GM21825 (cell line): ENCODE data around the gene ALMS1.
"Not testable (repeated sequence)": the region's sequence is repeated elsewhere in the genome, so short reads cannot be mapped to it uniquely, and the experiment has no call there.

ENCODE experiments used
- ATAC-seq: cut with Tn5 transposase; IDR thresholded peaks from one replicate; pipeline ENCODE4 v1.9.1; 2021; ENCODE audit warnings: mild to moderate bottlenecking, moderate library complexity; ENCODE audit not compliant: unreplicated experiment

Gene ALMS1

DNA sequence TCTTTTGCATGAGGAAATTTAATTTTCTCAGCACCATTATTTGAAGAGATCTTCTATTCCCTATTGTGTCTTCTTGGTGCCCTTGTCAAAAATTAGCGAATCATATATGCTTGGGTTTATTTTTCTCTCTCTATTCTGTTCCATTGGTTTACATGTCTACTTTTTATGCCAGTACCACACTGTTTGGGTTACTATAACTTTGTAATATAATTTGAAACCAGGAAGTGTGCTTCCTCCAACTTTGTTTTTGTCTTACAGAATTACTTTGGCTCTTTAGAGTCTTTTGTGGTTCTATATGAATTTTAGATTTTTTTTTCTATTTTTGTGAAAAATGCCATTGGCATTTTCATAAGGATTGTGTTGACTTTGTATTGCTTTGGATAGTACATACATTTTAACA is 17.6 kb downstream of the ALMS1 start:
- ATAC-seq, result no peak

- no peak for ATAC-seq
These were observed 18.8 kb downstream of the ALMS1 start for GRCh38 chr2:73404409-73404808.

GRCh38 chr2:73406996-73407395 is 21.4 kb downstream of the ALMS1 start:
- no peak for ATAC-seq

- peak; percentile 84 for ATAC-seq
These were observed 22.6 kb downstream of the ALMS1 start for GRCh38 chr2:73408198-73408597.

GRCh38 chr2:73414696-73415095 is 29.1 kb downstream of the ALMS1 start:
- no peak for ATAC-seq

GRCh38 chr2:73415906-73416305 is 30.3 kb downstream of the ALMS1 start:
- ATAC-seq, result no peak

- no peak for ATAC-seq
These were observed 32.7 kb downstream of the ALMS1 start for GRCh38 chr2:73418343-73418742.

DNA sequence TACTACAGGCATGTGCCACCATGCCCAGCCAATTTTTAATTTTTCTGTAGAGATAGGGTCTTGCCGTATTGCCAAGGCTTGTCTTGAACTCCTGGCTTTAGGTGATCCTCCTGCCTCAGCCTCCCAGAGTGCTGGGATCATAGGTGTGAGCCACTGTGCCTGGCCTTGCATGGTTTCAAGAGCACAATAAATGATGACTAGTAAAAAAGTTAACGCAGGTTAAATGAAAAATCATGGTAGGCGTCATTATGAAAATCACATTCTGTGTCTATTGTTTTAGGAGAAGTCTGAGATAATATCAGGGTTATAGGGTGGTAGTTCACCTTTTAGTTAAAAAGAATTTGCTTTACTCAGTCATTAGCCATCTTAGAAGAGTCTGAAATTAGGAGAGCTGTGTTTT is 38.3 kb downstream of the ALMS1 start:
- no peak for ATAC-seq

DNA sequence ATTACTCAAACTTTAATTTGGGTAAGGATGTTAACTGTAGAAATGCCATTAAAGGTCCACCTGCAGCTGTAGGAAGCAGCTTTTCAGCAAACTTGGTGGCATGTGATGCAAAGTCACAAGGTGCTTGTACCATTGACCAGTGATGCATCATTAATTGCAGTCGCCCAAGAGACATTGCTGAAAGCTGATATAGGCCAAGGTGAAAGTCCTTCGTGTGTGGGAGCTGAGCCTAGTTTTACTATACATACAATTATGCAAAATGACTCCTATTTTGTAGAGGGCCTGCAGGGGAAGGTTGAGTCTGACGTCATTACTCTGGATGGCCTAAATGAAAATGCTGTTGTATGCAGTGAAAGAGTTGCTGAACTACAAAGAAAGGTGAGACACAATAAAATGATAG is 40.5 kb downstream of the ALMS1 start:
- ATAC-seq, result no peak

DNA sequence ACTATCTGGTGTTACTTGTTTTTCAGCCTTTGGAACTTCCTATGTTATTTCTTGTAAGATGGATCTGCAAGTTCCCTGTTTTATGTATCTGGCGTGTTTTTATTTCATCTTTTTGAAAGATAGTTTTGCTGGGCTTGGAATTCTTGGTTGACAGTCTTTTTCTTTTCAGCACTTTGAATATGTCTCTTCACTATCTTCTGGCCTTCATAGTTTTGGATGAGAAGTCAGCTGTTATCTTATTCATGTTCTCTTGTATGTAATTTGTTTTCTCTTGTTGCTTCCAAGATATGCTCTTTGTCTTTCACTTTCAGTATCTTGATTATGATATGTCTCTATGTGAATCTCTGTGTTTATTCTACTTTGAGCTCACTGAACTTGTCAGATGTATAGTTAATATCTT is 50.4 kb downstream of the ALMS1 start:
- no peak for ATAC-seq

DNA sequence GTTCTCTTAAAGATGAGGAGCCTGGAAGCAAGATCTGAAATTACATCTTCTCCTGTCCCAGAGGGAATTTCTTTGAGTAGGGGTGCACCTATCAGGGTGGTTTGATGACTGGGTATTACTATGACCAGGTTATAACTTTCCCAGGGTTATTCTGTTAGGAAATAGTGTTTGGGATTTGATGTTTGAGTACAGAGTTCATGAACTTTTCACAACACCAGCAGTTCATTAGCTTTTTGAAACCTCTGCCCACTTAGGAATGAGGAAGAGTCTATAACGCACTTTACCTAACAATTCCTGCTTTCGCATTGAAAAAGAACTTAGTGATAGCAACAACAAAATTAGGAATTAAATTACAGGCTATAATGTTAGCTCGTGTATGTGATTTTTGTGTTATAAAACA is 58.6 kb downstream of the ALMS1 start:
- no peak for ATAC-seq

DNA sequence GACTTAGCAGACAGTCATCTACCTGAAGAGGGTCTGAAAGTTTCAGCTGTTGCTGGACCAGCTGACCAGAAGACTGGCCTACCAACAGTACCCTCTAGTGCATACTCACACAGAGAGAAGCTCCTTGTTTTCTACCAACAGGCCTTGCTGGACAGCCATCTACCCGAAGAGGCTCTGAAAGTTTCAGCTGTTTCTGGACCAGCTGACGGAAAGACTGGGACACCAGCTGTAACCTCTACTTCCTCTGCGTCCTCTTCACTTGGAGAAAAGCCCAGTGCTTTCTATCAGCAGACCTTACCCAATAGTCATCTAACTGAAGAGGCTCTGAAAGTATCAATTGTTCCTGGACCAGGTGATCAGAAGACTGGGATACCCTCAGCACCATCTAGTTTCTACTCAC is 63.2 kb downstream of the ALMS1 start:
- ATAC-seq, result no peak

GRCh38 chr2:73449404-73449803 is 63.8 kb downstream of the ALMS1 start:
- no peak for ATAC-seq

DNA sequence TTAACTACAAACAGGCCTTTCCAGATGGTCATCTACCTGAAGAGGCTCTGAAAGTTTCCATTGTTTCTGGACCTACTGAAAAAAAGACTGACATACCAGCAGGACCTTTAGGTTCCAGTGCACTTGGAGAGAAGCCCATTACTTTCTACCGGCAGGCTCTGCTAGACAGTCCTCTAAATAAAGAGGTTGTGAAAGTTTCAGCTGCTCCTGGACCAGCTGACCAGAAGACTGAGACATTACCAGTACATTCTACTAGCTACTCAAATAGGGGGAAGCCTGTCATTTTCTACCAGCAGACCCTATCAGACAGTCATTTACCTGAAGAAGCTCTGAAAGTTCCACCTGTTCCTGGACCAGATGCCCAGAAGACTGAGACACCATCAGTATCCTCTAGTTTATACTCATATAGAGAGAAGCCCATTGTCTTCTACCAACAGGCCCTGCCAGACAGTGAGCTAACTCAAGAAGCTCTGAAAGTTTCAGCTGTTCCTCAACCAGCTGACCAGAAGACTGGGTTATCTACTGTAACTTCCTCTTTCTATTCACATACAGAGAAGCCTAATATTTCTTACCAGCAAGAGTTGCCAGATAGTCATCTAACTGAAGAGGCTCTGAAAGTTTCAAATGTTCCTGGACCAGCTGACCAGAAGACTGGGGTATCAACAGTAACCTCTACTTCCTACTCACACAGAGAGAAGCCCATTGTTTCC is 65.8 kb downstream of the ALMS1 start:
- peak; percentile 93 for ATAC-seq

DNA sequence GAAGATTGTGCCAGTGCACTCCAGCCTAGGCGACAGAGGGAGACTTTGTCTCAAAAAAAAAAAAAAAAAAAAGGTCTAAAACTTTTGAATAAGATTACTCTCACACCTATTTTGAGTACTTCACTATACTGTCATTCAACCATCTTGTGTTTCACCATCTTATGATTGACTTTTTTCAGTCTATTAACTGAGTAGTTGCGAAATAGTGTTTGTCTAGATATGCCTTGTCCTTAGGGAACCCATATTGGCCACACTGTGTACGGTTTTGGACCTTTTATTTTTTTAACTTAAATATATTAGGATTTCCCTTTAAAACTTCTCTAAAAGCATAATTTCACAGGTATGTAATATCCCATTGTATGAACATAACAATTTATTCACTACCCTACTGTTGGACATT is 72.3 kb downstream of the ALMS1 start:
- no peak for ATAC-seq

- ATAC-seq, result not testable (repeated sequence)
These were observed 76.8 kb downstream of the ALMS1 start for GRCh38 chr2:73462388-73462787.

GRCh38 chr2:73468376-73468775 is 82.7 kb downstream of the ALMS1 start:
- ATAC-seq, result no peak

DNA sequence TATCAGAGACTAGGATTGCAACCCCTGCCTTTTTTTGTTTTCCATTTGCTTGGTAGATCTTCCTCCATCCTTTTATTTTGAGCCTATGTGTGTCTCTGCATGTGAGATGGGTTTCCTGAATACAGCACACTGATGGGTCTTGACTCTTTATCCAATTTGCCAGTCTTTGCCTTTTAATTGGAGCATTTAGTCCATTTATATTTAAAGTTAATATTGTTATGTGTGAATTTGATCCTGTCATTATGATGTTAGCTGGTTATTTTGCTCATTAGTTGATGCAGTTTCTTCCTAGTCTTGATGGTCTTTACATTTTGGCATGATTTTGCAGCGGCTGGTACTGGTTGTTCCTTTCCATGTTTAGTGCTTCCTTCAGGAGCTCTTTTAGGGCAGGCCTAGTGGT is 98.2 kb downstream of the ALMS1 start:
- not testable (repeated sequence) for ATAC-seq

DNA sequence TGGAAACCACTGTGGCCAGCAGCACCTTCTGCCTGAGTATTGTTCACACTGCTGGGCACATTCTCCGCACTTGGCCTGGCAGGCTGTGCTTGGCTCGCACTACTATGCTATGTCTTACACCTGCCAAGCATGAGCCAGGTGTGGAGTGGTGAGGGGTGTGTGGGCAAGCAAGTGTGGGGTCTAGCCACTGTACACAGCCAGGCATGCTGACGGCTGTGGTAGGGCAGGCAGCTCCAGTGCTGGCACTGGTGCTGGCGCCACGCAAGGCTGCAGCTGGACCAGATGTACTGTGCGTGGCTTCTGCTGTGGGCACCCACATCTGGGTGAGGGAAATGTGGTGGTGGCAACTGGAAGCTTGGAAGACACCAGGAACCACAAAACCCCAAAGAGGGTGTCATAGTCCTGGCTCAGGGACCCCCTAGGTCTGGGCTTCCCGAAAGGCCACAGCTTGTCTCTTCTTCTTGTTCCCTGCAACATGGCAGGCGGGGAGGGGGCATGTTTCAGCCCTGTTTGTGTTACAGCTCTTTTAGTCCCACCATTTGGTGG is 101.5 kb downstream of the ALMS1 start:
- ATAC-seq, result no peak

GRCh38 chr2:73488079-73488478 is 102.4 kb downstream of the ALMS1 start:
- no peak for ATAC-seq

- no peak for ATAC-seq
These were observed 103.4 kb downstream of the ALMS1 start for GRCh38 chr2:73489053-73489452.

GRCh38 chr2:73494031-73494430 is 108.4 kb downstream of the ALMS1 start:
- no peak for ATAC-seq

DNA sequence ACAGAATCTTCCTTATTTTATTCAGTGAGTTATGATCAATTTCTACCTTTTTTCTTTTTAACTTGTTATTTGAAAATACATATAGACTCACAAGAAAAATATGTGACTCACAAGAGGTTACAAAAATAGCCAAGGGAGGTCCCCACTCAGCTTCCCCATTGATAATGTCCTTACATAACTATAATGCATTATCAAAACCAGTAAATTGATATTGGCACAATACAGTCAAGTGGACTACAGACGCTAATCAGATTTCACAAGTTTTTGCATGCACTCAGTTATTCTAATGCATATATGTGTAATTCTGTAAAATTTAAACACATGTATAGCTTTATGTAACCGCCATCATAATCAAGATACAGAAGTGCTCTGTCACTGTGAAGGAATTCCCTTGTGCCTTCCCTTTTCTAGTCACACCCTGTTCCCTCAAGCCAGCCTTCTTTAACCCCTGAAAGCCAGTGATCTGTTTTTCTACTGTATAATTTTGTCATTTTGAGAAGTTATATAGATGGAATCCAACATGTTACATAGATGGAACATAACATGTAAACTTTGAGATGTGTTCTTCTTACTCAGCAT is 118.4 kb downstream of the ALMS1 start:
- no peak for ATAC-seq
